IgD-negative memory B cell (primary cell): ENCODE results near the gene GASK1A. TPM values are rescaled to one million over a fixed set of nuclear protein-coding genes. Genes with fewer than 3 reads are reported as not detected.
"Not testable (repeated sequence)": the region's sequence is repeated elsewhere in the genome, so short reads cannot be mapped to it uniquely, and the experiment has no call there.

Source experiments
- H3K27ac Mint-ChIP-seq, 3 donors: one replicate each; pipeline ENCODE4 v1.8.0; 2020 to 2022; ENCODE audit warnings: mild to moderate bottlenecking in 3 of 3, mixed read lengths in 3 of 3, moderate library complexity in 1 of 3
- H3K27me3 Mint-ChIP-seq: one replicate; pipeline ENCODE4 v1.8.0; 2021; ENCODE audit warnings: mixed read lengths
- H3K36me3 Mint-ChIP-seq: one replicate; pipeline ENCODE4 v1.8.0; 2020; ENCODE audit warnings: mild to moderate bottlenecking, mixed read lengths
- H3K4me1 Mint-ChIP-seq, 3 donors: one replicate each; pipeline ENCODE4 v1.8.0; 2020 to 2022; ENCODE audit warnings: mixed read lengths in 3 of 3, mild to moderate bottlenecking in 1 of 3
- H3K4me3 Mint-ChIP-seq, 4 donors: one replicate each; pipeline ENCODE4 v1.8.0; 2020 to 2022; ENCODE audit warnings: mild to moderate bottlenecking in 4 of 4, mixed read lengths in 4 of 4, moderate library complexity in 3 of 4
- H3K9me3 Mint-ChIP-seq, 3 donors: one replicate each; pipeline ENCODE4 v1.8.0; 2020 to 2021; ENCODE audit warnings: mixed read lengths in 3 of 3, mild to moderate bottlenecking in 1 of 3
- polyA plus RNA-seq: library from polyadenylated mRNA; unstranded; fragments of 300-500 nt; fragmentation: Illumina TruSeq; gene quantifications from one replicate; pipeline ENCODE4 v1.2.3, GENCODE V29; 2021

GASK1A gene
- polyA plus RNA-seq, 1 donor from 2014 or later = not detected

- Mint-ChIP-seq H3K27me3 (peaks cover 7% of the 10 kb centered on the region), H3K4me1 (peaks cover 0 to 3% (median 3%) of the 10 kb centered on the region in 3 donors), H3K9me3 (peaks cover 11 to 27% (median 25%) of the 10 kb centered on the region in 3 donors), H3K4me3 (no peak overlapping the region), H3K36me3 (peaks cover 2% of the 10 kb centered on the region), H3K27ac (no peak overlapping the region)
Measured at GRCh38 chr3:43043071-43043766, 64.1 kb downstream of the GASK1A start.

GRCh38 chr3:43043793-43044192 is 64.7 kb downstream of the GASK1A start:
- Mint-ChIP-seq H3K9me3 (peaks cover 11 to 31% (median 27%) of the 10 kb centered on the region in 3 donors), H3K4me3 (no peak overlapping the region), H3K27ac (no peak overlapping the region), H3K36me3 (peaks cover 3% of the 10 kb centered on the region), H3K27me3 (peaks cover 7% of the 10 kb centered on the region), H3K4me1 (no peaks in the 10 kb centered on the region)

GRCh38 chr3:43045079-43045478 is 66.0 kb downstream of the GASK1A start:
- not testable (repeated sequence) for H3K27ac Mint-ChIP-seq, H3K27me3 Mint-ChIP-seq, H3K36me3 Mint-ChIP-seq, H3K4me3 Mint-ChIP-seq, H3K4me1 Mint-ChIP-seq
- H3K9me3 Mint-ChIP-seq = peaks cover 11 to 38% (median 38%) of the 10 kb centered on the region in 3 donors

- Mint-ChIP-seq H3K9me3 (peaks cover 14 to 49% (median 47%) of the 10 kb centered on the region in 3 donors), H3K4me1 (no peaks in the 10 kb centered on the region), H3K36me3 (peaks cover 2% of the 10 kb centered on the region), H3K27ac (no peak overlapping the region), H3K27me3 (peaks cover 7% of the 10 kb centered on the region), H3K4me3 (no peak overlapping the region)
Measured at GRCh38 chr3:43046583-43046982, 67.5 kb downstream of the GASK1A start.

GRCh38 chr3:43048470-43048869 is 69.4 kb downstream of the GASK1A start:
- Mint-ChIP-seq H3K4me1 (no peaks in the 10 kb centered on the region), H3K36me3 (peaks cover 2% of the 10 kb centered on the region), H3K27ac (no peak overlapping the region), H3K27me3 (peaks cover 8% of the 10 kb centered on the region), H3K4me3 (no peak overlapping the region), H3K9me3 (peaks cover 17 to 52% (median 52%) of the 10 kb centered on the region in 3 donors)

- peaks cover 9 to 30% (median 26%) of the 10 kb centered on the region in 3 donors for H3K9me3 Mint-ChIP-seq
- H3K4me1 Mint-ChIP-seq = no peaks in the 10 kb centered on the region
- H3K27ac Mint-ChIP-seq = no peak overlapping the region
- H3K4me3 Mint-ChIP-seq = no peak overlapping the region
- H3K36me3 Mint-ChIP-seq = peaks cover under 1% of the 10 kb centered on the region
- peaks cover 6% of the 10 kb centered on the region for H3K27me3 Mint-ChIP-seq
Measured at GRCh38 chr3:43053291-43053690, 74.2 kb downstream of the GASK1A start.

- no peak overlapping the region for H3K27ac Mint-ChIP-seq
- H3K4me3 Mint-ChIP-seq = no peak overlapping the region
- peaks cover 9 to 19% (median 16%) of the 10 kb centered on the region in 3 donors for H3K9me3 Mint-ChIP-seq
Measured at GRCh38 chr3:43054754-43055153, 75.6 kb downstream of the GASK1A start.

GRCh38 chr3:43055393-43055792 is 76.3 kb downstream of the GASK1A start:
- Mint-ChIP-seq H3K9me3 (peaks cover 8 to 14% (median 13%) of the 10 kb centered on the region in 3 donors), H3K27ac (no peak overlapping the region), H3K4me1 (no peaks in the 10 kb centered on the region), H3K36me3 (no peaks in the 10 kb centered on the region), H3K4me3 (no peak overlapping the region), H3K27me3 (peaks cover 8% of the 10 kb centered on the region)

More at GRCh38 chr3:43054754-43055153, 75.6 kb downstream of the GASK1A start:
- H3K27me3 Mint-ChIP-seq = peaks cover 6% of the 10 kb centered on the region
- H3K36me3 Mint-ChIP-seq = no peaks in the 10 kb centered on the region
- H3K4me1 Mint-ChIP-seq = no peaks in the 10 kb centered on the region

GRCh38 chr3:43055806-43056770 is 77.0 kb downstream of the GASK1A start:
- H3K27ac Mint-ChIP-seq = peak overlapping the region in 1 of 3 donors; percentile 10
- no peaks in the 10 kb centered on the region for H3K4me1 Mint-ChIP-seq
- no peak overlapping the region for H3K4me3 Mint-ChIP-seq
- no peaks in the 10 kb centered on the region for H3K36me3 Mint-ChIP-seq
- peaks cover 7 to 8% (median 8%) of the 10 kb centered on the region in 3 donors for H3K9me3 Mint-ChIP-seq
- H3K27me3 Mint-ChIP-seq = peaks cover 8% of the 10 kb centered on the region

GRCh38 chr3:43059456-43059855 is 80.3 kb downstream of the GASK1A start:
- Mint-ChIP-seq H3K4me3 (no peak overlapping the region), H3K4me1 (no peaks in the 10 kb centered on the region), H3K36me3 (no peaks in the 10 kb centered on the region), H3K27ac (no peak overlapping the region), H3K9me3 (peaks cover 0 to 2% (median 0%) of the 10 kb centered on the region in 3 donors), H3K27me3 (peaks cover 2% of the 10 kb centered on the region)

- Mint-ChIP-seq H3K27ac (no peak overlapping the region), H3K4me1 (no peaks in the 10 kb centered on the region), H3K4me3 (no peak overlapping the region)
Measured at GRCh38 chr3:43061101-43061895, 82.2 kb downstream of the GASK1A start.

GRCh38 chr3:43062040-43062563 is 83.0 kb downstream of the GASK1A start:
- Mint-ChIP-seq H3K4me3 (no peak overlapping the region), H3K9me3 (peaks cover 0 to 2% (median 0%) of the 10 kb centered on the region in 3 donors), H3K4me1 (no peaks in the 10 kb centered on the region), H3K36me3 (no peaks in the 10 kb centered on the region), H3K27me3 (peaks cover 2% of the 10 kb centered on the region), H3K27ac (no peak overlapping the region)

More at GRCh38 chr3:43061101-43061895, 82.2 kb downstream of the GASK1A start:
- peaks cover 0 to 2% (median 0%) of the 10 kb centered on the region in 3 donors for H3K9me3 Mint-ChIP-seq
- peaks cover 2% of the 10 kb centered on the region for H3K27me3 Mint-ChIP-seq
- H3K36me3 Mint-ChIP-seq = no peaks in the 10 kb centered on the region

GRCh38 chr3:43062564-43063040 is 83.5 kb downstream of the GASK1A start:
- Mint-ChIP-seq H3K27me3 (peaks cover 2% of the 10 kb centered on the region), H3K27ac (peak overlapping the region in 1 of 3 donors; percentile 59), H3K4me1 (no peaks in the 10 kb centered on the region), H3K4me3 (peak overlapping the region in 1 of 4 donors; percentile 14), H3K9me3 (peaks cover 0 to 2% (median 0%) of the 10 kb centered on the region in 3 donors), H3K36me3 (no peaks in the 10 kb centered on the region)

- Mint-ChIP-seq H3K4me3 (no peak overlapping the region), H3K27me3 (peaks cover 2% of the 10 kb centered on the region), H3K27ac (no peak overlapping the region)
Measured at GRCh38 chr3:43063114-43063513, 84.0 kb downstream of the GASK1A start.

More at GRCh38 chr3:43063114-43063513, 84.0 kb downstream of the GASK1A start:
- H3K36me3 Mint-ChIP-seq = no peaks in the 10 kb centered on the region
- no peaks in the 10 kb centered on the region for H3K4me1 Mint-ChIP-seq
- H3K9me3 Mint-ChIP-seq = peaks cover 0 to 2% (median 0%) of the 10 kb centered on the region in 3 donors
